HG03520 (cell line): ENCODE measurements around the gene MPZ.
A peak's percentile ranks its signal among the peaks of the same experiment; 100 is the strongest.
"Not testable (repeated sequence)": the region's sequence is repeated elsewhere in the genome, so short reads cannot be mapped to it uniquely, and the experiment has no call there.

Experiments used
- ATAC-seq: cut with Tn5 transposase; IDR thresholded peaks from one replicate; pipeline ENCODE4 v1.9.1; 2021; ENCODE audit warnings: mild to moderate bottlenecking, moderate library complexity; ENCODE audit not compliant: unreplicated experiment

The MPZ gene

DNA sequence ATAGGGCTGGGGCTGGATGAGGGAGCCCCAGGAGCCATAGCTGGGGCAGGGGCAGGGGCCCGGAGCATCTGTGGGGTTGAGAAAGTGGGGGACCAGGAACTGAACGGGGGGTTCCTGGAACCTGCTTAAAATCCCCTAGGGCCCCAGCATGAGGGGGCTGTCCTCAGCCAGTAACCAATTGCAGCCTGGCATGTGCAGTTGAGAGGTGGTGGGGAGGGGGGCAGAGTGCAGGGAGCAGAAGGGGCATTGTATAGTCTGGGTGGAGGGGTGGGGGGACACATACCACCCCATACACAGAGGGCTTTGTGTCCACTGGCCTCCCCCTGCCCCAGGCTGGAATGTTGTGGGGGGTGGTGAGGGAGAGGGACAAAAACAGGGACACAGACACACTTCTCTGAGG is at the start of gene MPZ:
Gene MPZ (minus strand): TSS at position 101 of the 400 bp plus-strand sequence. CDS start 63 bp downstream, at position 38.
- ATAC-seq: no peak

DNA sequence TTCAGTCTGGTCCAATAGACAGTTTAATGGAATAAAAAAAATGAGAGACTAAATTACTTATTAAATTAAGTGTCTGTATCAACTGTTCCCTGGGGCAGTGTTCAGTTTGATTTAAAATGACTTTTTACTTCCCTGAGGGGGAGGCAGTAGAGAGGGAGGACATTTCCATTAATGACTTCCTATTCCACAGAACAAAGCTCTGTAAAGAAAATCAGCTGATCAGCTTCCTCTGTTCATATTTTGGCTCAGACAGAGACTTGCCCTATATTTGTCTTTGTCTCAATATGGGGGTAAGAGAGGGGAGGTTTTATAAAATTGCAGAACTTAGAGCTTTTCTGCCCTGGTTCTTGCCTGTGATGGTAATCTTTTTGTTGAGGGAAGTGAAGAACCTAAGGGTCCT is 49.5 kb upstream of the MPZ start:
- ATAC-seq: no peak

GRCh38 chr1:161357073-161357472 is 47.3 kb upstream of the MPZ start:
- no peak for ATAC-seq

- ATAC-seq: no peak
Observed at GRCh38 chr1:161351482-161351881, 41.7 kb upstream of the MPZ start.

DNA sequence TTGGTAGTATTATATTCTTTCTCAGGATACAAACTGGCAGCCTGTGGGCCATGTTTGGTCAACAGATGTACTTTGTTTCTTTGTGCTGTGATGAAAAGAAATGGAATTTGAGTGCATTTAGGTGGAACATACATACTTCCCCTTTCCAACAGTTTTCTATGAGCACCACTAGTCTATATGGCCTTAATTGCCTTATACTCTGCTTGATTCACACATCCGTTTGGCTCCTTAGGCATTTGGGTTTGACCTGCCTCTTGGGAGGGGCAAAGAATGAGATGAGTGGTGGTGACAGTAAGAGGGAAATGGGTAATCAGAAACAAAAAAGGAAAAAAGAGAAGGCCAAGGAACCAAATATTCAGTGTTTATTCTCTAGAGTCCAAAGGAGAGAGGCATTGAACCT is 40.9 kb upstream of the MPZ start:
- ATAC-seq: no peak

DNA sequence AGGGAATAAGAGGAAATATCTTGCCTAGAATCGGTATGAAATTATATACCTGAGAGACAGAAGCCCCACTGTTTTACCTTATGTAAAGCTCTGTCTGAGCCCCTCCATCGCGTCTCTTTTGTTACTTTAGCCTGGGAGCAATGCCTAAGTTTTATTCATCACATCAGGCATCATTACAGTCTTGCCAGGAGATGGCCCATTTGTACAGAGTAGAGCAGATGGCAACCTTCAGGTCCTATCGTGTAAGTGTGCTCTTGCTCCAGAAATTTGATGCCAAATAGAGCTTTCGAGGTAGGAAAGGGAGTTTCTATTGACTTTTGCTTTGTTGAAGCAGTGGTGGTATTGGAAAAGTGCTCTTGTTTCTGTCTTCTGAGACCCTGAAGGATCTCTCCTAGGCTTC is 33.1 kb upstream of the MPZ start:
- no peak for ATAC-seq

DNA sequence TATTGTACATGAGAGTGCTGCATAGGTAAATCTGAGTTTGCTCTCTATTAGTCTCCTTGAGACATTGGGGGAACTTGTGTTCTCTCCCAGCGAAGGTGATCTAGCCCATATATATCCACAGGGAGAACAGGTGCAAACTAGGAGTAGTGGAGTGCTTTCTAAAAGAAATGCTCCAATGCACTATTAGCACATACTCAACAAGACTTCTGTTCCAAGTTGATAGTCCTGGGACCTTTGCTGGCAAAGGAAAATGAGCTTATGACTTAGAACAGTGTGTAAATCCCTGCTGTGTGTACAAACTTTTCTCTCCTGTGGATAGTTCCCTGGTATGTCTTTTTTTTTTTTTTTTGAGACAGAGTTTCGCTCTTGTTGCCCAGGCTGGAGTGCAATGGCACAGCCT is 32.4 kb upstream of the MPZ start:
- no peak for ATAC-seq

DNA sequence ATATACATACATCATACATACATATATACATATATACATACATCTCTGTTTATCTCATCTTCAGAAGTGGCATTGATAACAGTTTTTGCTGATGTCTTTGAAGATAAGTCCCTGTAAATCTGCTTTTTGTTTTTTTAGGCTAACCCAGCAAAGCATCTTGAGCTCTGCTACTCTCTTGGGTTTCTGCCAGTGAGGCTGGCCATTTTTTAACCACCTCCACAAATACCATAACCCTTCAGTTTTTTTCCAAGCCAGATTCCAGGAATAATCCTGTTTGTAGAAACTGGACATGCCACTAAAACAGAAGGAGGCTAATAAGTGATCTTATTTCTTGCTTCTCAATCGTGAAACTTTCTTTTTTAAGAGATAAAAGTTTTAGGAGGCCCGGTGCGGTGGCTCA is 26.0 kb upstream of the MPZ start:
- ATAC-seq: no peak

DNA sequence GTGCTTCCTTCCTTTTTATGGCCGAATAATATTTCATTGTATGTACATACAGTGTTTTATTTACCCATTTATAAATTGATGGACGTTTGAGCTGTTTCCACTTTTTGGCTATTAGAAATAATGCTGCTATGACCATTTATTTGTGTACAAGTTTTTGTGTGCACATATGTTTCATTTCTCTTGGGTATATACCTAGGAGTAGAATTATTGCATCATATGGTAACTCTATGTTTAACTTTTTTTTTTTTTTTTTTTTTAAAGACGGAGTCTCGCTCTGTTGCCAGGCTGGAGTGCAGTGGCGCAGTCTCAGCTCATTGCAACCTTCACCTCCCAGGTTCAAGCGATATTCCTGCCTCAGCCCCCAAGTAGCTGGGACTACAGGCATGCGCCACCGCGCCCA is 23.4 kb upstream of the MPZ start:
- no peak for ATAC-seq

- no peak for ATAC-seq
Observed at GRCh38 chr1:161330346-161330745, 20.6 kb upstream of the MPZ start.

DNA sequence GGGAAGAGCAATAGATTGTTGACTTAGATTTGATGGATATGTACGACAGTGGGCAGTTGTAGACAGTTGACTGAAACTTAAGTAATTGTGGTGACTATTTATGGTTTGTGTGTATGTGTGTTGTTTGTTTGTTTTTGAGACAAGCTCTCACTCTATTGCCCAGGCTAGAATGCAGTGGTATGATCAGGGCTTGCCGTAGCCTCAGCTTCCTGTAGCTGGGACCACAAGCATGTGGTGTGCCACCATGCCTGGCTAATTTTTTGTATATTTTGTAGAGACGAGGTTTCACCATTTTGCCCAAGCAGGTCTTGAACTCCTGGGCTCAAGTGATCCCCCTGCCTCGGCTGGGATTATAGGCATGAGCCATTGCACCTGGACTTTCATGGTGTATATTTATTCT is 14.3 kb upstream of the MPZ start:
- no peak for ATAC-seq

GRCh38 chr1:161315841-161316674 is 6.3 kb upstream of the MPZ start:
- ATAC-seq: not testable (repeated sequence)

DNA sequence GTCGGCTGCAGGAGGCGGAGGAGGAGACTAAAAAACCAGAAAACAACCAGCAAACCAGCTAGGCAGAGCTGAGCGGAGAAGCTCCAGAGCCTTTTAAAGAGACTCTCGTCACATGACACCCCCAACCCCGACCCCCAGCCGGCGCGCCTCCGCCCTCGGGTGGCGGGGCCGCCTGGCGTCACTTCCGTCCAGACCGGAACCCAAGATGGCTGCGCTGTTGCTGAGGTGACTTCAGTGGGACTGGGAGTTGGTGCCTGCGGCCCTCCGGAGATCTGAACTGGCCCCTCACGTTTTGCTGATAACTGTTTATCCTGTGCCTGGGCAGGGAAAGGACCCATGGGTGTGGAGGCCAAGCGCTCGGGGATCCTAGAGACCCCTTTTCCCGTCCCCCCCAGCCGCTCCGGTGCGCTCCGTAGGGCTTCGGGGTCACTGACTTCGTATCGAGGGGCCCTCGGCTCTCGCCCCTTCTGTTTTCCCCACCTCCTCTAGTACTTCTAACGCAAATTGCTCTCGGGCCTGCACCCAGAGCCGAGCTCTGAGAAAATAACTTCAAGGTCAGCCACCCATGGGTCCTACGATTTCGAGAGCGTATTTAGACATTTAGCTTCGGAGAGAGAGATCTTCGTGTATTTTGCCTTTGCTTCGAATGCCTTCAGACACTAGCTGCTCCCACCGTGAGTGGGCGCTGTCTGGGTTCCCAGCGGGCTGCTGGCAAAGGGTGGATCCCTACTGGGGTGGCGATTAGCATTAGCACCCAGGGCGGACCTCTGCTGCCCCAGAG is 4.6 kb upstream of the MPZ start, which contains the start of gene SDHC:
Gene SDHC (plus strand): TSS at position 181 of the 781 bp plus-strand sequence. CDS start 25 bp downstream, at position 206.
- peak; percentile 90 for ATAC-seq

GRCh38 chr1:161313554-161314200 is 3.9 kb upstream of the MPZ start:
- ATAC-seq: no peak

DNA sequence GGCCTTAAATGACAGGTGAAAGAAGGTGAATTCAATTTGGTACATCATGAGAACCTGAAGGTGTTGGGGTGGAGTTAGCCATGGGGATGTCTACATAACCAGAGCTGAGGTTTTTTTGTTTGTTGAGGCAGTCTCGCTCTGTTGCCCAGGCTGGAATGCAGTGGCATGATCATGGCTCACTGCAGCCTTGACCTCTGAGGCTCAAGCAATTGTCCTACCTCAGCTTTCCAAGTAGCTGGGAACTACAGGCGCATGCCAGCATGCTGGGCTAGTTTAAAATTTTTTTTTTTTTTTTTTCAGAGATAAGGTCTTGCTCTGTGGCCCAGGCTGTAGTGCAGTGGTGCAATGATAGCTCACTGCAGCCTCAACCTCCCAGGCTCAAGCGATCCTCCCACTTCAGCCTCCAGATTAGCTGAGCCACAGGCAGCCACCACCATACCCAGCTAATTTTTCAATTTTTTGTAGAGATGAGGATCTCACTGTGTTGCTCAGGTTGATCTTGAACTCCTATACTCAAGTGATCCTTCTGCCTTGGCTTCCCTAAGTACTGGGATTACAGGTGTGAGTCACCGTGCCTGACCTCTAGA is 1.9 kb upstream of the MPZ start:
- no peak for ATAC-seq

- no peak for ATAC-seq
Observed at GRCh38 chr1:161307892-161308638, 1.7 kb downstream of the MPZ start.

- no peak for ATAC-seq
Observed at GRCh38 chr1:161307230-161307768, 2.5 kb downstream of the MPZ start.

DNA sequence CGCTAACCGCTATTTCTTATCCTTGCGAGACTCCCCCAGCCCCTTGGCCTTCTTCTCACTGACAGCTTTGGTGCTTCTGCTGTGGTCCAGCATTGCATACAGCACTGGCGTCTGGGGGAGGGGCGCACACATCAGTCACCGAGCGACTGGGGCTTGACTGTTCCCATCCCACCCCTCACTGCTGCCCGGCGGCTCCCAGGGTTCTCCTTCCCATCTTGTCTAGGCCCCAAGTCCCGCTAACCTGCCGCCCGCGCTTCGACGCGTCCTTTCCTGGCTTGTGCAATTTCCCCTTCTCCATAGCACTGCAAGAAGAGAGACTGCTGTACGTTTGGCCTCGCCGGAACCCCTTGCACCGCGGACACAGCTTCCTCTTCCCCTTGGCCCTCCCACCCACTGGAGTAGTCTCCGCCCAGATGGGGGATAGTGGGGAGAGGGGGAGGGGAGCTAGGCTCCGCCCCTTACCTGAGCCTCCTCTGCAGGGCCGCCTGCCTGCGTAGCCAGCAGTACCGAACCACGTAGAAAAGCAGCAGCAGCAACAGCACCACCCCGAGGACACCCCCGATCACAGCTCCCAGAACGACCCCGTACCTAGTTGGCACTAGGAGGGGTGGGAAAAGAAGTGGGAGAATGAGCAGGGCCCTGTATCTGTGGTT is 3.8 kb downstream of the MPZ start:
- ATAC-seq: no peak
